ENCODE measurements around the gene EXOSC6.
"Not testable (repeated sequence)": the region's sequence is repeated elsewhere in the genome, so short reads cannot be mapped to it uniquely, and the experiment has no call there.

Gene EXOSC6

DNA sequence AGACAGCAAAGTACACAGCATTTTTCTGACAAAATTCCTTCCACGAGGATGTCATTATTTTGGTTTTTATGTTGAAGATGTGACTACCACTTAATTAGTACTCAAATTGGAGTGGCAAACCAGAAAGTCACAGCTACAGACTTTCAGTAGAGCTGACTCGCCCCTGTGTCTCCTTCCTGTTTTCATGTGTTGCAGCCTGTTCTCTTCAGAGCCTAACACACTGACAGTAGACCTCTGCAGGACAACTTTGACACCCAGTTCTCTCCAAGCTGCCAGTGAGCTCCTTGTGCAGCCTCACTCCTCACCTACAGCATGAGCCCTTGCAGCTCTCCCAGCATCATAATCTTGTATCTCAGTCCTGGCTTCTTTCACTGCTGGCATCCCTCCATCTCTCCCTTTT is 29.2 kb downstream of the EXOSC6 start:
- DNase-seq (ENCODE audit: low read depth); H3K4me3 ChIP-seq (ENCODE audit: low read depth, low read length): not testable (repeated sequence)

GRCh38 chr16:70218586-70218985 is 33.2 kb downstream of the EXOSC6 start:
- H3K4me3 ChIP-seq (ENCODE audit: low read depth, low read length); DNase-seq (ENCODE audit: low read depth): not testable (repeated sequence)

- H3K4me3 ChIP-seq (ENCODE audit: low read depth, low read length); DNase-seq (ENCODE audit: low read depth): not testable (repeated sequence)
Observed at GRCh38 chr16:70206382-70206781, 45.4 kb downstream of the EXOSC6 start.

GRCh38 chr16:70204668-70205405 is 46.9 kb downstream of the EXOSC6 start:
- H3K4me3 ChIP-seq (ENCODE audit: low read depth, low read length); DNase-seq (ENCODE audit: low read depth): not testable (repeated sequence)

- not testable (repeated sequence) for H3K4me3 ChIP-seq (ENCODE audit: low read depth, low read length); DNase-seq (ENCODE audit: low read depth)
Observed at GRCh38 chr16:70204010-70204409, 47.7 kb downstream of the EXOSC6 start.

DNA sequence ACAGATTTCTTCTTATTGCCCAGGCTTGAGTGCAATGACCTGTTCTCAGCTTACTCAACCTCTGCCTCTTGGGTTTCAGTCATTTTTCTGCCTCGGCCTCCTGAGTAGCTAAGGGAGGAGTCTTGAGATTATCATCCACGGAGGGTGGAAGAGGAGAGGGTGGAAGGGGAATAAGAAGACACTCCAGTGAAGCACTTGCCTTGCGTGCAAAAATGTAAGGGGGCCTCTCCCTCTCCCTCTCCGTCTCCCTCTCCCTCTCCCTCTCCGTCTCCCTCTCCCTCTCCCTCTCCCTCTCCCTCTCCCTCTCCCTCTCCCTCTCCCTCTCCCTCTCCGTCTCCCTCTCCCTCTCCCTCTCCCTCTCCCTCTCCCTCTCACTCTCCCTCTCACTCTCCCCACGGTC is 48.2 kb downstream of the EXOSC6 start:
- H3K4me3 ChIP-seq (ENCODE audit: low read depth, low read length); DNase-seq (ENCODE audit: low read depth): not testable (repeated sequence)

DNA sequence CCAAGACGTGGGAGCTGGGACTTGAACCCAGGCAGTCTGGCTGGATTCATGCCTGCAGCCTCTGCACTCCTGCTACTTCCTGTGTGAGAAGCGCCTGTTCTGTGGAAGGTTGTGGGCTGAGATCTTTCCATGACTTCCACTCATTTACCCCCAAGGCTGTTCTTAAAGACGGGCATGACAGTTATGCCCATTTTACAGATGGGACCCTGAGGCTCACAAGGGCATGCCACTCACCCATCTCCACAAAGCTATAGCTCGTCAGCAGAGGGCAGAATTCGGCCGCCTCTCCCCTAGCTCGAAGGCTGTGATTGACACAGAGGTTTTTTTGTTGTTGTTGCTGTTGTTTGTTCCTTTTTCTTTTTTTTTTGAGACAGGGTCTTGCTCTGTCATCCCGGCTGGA is 51.7 kb downstream of the EXOSC6 start:
- DNase-seq (ENCODE audit: low read depth); H3K4me3 ChIP-seq (ENCODE audit: low read depth, low read length): not testable (repeated sequence)

GRCh38 chr16:70199170-70199569 is 52.6 kb downstream of the EXOSC6 start:
- not testable (repeated sequence) for DNase-seq (ENCODE audit: low read depth); H3K4me3 ChIP-seq (ENCODE audit: low read depth, low read length)

- H3K4me3 ChIP-seq (ENCODE audit: low read depth, low read length); DNase-seq (ENCODE audit: low read depth): not testable (repeated sequence)
Observed at GRCh38 chr16:70198666-70199065, 53.1 kb downstream of the EXOSC6 start.

DNA sequence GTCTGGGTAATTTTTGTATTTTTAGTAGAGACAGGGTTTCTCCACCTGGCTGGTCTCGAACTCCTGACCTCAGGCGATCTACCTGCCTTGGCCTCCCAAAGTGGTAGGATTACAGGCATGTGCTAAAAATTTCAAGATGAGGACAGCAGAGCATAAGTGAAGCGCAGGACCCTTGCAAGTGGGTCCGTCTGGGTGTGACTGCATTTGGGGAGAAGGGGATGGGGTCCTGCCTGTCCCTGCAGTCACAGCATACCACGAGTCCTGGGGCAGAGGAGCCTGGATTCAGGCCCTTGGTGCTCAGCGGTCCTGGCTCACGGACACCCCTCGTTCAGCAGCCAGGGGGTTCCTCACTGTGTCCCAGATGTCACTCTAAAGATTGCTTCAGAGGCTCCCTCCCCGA is 53.5 kb downstream of the EXOSC6 start:
- not testable (repeated sequence) for DNase-seq (ENCODE audit: low read depth); H3K4me3 ChIP-seq (ENCODE audit: low read depth, low read length)

- DNase-seq (ENCODE audit: low read depth); H3K4me3 ChIP-seq (ENCODE audit: low read depth, low read length): not testable (repeated sequence)
Observed at GRCh38 chr16:70197611-70198010, 54.1 kb downstream of the EXOSC6 start.

Data from LNCaP clone FGC (cell line).